Liver (tissue), 9 donors: ENCODE measurements around the gene SAMD4A. TPM values are rescaled to one million over a fixed set of nuclear protein-coding genes. Genes with fewer than 3 reads are reported as not detected.

Experiments used
- DNase-seq: peaks from one replicate; pipeline ENCODE4 v3.0.0-alpha.2; 2017; ENCODE audit warnings: low spot score
- H3K27ac ChIP-seq, 2 donors: one replicate each; pipeline ENCODE4 v1.7.0; 2013; ENCODE audit warnings: inconsistent platforms in 2 of 2, low read length in 2 of 2, control low read depth in 1 of 2, low read depth in 1 of 2, mild to moderate bottlenecking in 1 of 2
- H3K27me3 ChIP-seq, 4 donors: one replicate each; pipeline versions ENCODE4 v1.6.1 to v1.7.0; 2013; ENCODE audit warnings: low read length in 3 of 4, inconsistent platforms in 1 of 4, mild to moderate bottlenecking in 1 of 4, moderate library complexity in 1 of 4; ENCODE audit not compliant: control insufficient read depth in 4 of 4, insufficient read depth in 4 of 4
- H3K36me3 ChIP-seq, 4 donors: one replicate each; pipeline versions ENCODE4 v1.6.1 to v1.7.0; 2013; ENCODE audit warnings: low read length in 3 of 4, mild to moderate bottlenecking in 3 of 4, low read depth in 1 of 4, moderate library complexity in 1 of 4; ENCODE audit not compliant: control insufficient read depth in 4 of 4, insufficient read depth in 3 of 4
- H3K4me1 ChIP-seq, 4 donors: one replicate each; pipeline versions ENCODE4 v1.6.1 to v1.7.0; 2013; ENCODE audit warnings: low read length in 3 of 4, mild to moderate bottlenecking in 3 of 4, moderate library complexity in 1 of 4; ENCODE audit not compliant: control insufficient read depth in 4 of 4, insufficient read depth in 4 of 4
- H3K4me3 ChIP-seq, 3 donors: one replicate each; pipeline versions ENCODE4 v1.6.1 to v1.7.0; 2013; ENCODE audit warnings: low read length in 3 of 3, control low read depth in 1 of 3, low read depth in 1 of 3, mild to moderate bottlenecking in 1 of 3
- H3K9ac ChIP-seq, 2 donors: one replicate each; pipeline ENCODE4 v1.7.0; 2013; ENCODE audit warnings: low read length in 2 of 2, mild to moderate bottlenecking in 2 of 2, moderate library complexity in 2 of 2, control low read depth in 1 of 2, low read depth in 1 of 2
- H3K9me3 ChIP-seq, 4 donors: one replicate each; pipeline versions ENCODE4 v1.6.1 to v1.7.0; 2013; ENCODE audit warnings: low read length in 3 of 4; ENCODE audit not compliant: control insufficient read depth in 4 of 4
- ATF3 ChIP-seq: IDR thresholded peaks from 2 replicates; pipeline ENCODE4 v1.6.1; 2016; ENCODE audit warnings: antibody characterized with exemption
- CTCF ChIP-seq: fragments of 150-350 bp; IDR thresholded peaks from 2 replicates; pipeline ENCODE4 v1.5.1; 2017; ENCODE audit warnings: improper control_type of control experiment, low read depth, low read length; ENCODE audit not compliant: missing input control
- EGR1 ChIP-seq, 2 donors: IDR thresholded peaks; 2 replicates each; pipeline ENCODE4 v1.6.1; 2016 to 2018; ENCODE audit warnings: antibody characterized with exemption in 2 of 2, low read depth in 2 of 2
- FOXA1 ChIP-seq: IDR thresholded peaks from 2 replicates; pipeline ENCODE4 v1.6.1; 2016; ENCODE audit warnings: antibody characterized with exemption
- FOXA2 ChIP-seq: IDR thresholded peaks from 2 replicates; pipeline ENCODE4 v1.6.1; 2016; ENCODE audit warnings: antibody characterized with exemption
- GABPA ChIP-seq, 2 donors: IDR thresholded peaks in 1 of 2; conservative IDR thresholded peaks in 1 of 2; 2 replicates each; pipeline ENCODE4 v1.6.1; 2016; ENCODE audit warnings: antibody characterized with exemption in 2 of 2, mild to moderate bottlenecking in 1 of 2, moderate library complexity in 1 of 2
- HNF4A ChIP-seq, 2 donors: conservative IDR thresholded peaks; 2 replicates each; pipeline ENCODE4 v1.6.1; 2016; ENCODE audit warnings: antibody characterized with exemption in 2 of 2, mild to moderate bottlenecking in 2 of 2
- HNF4G ChIP-seq: IDR thresholded peaks from 2 replicates; pipeline ENCODE4 v1.6.1; 2016; ENCODE audit warnings: antibody characterized with exemption
- JUND ChIP-seq, 2 donors: IDR thresholded peaks; 2 replicates each; pipeline ENCODE4 v1.6.1; 2016; ENCODE audit warnings: antibody characterized with exemption in 2 of 2
- MAX ChIP-seq: IDR thresholded peaks from 2 replicates; pipeline ENCODE4 v1.6.1; 2016; ENCODE audit warnings: antibody characterized with exemption
- NR2F2 ChIP-seq: IDR thresholded peaks from 2 replicates; pipeline ENCODE4 v1.6.1; 2016; ENCODE audit warnings: antibody characterized with exemption
- RAD21 ChIP-seq, 2 donors: IDR thresholded peaks; 2 replicates each; pipeline ENCODE4 v1.6.1; 2016; ENCODE audit warnings: antibody characterized with exemption in 2 of 2, mild to moderate bottlenecking in 2 of 2
- REST ChIP-seq: IDR thresholded peaks from 2 replicates; pipeline ENCODE4 v1.6.1; 2016; ENCODE audit warnings: antibody characterized with exemption, mild to moderate bottlenecking
- RXRA ChIP-seq, 2 donors: IDR thresholded peaks; 2 replicates each; pipeline ENCODE4 v1.6.1; 2017 to 2018; ENCODE audit warnings: antibody characterized with exemption in 2 of 2, mild to moderate bottlenecking in 1 of 2
- SP1 ChIP-seq: IDR thresholded peaks from 2 replicates; pipeline ENCODE4 v1.6.1; 2018; ENCODE audit warnings: antibody characterized with exemption, mild to moderate bottlenecking
- TAF1 ChIP-seq: conservative IDR thresholded peaks from 2 replicates; pipeline ENCODE4 v1.6.1; 2016; ENCODE audit warnings: antibody characterized with exemption, mild to moderate bottlenecking
- YY1 ChIP-seq: IDR thresholded peaks from 2 replicates; pipeline ENCODE4 v1.6.1; 2016; ENCODE audit warnings: antibody characterized with exemption, mild to moderate bottlenecking
- ZBTB33 ChIP-seq: IDR thresholded peaks from 2 replicates; pipeline ENCODE4 v1.6.1; 2016; ENCODE audit warnings: antibody characterized with exemption
- WGBS: extraction: QIAGEN DNeasy Blood & Tissue Kit; methylation state at CpG from one replicate; pipeline ENCODE4 v1.1.7; 2013; 5-methylcytosine and 5-hydroxymethylcytosine counted together
- polyA plus RNA-seq, 2 donors: library from polyadenylated mRNA; stranded (reverse) in 1 of 2; unstranded in 1 of 2; fragments of 200-250 nt in 1 of 2; fragments of >200 nt in 1 of 2; fragmentation: Nextera tagmentation in 1 of 2; extraction: Ambion mirVana in 1 of 2; gene quantifications; one replicate each; pipeline versions ENCODE4 v1.2.1 to v1.2.3, GENCODE V29; 2013 to 2015
- total RNA-seq, 2 donors: library from RNA; depleted of rRNA; stranded (reverse); fragments of >200 nt; gene quantifications; one replicate each; pipeline ENCODE4 v1.2.3, GENCODE V29; 2014
- donor health status: healthy.
- donor health status: healthy.
- donor health status: healthy.
- donor health status: healthy.
- donor health status: healthy.

The SAMD4A gene
- total and polyA plus RNA-seq, 4 donors: 4.3 to 17.8 (median 8.1) TPM

GRCh38 chr14:54772451-54772881, 205.5 kb downstream of the SAMD4A start (continued):
- TF ChIP-seq ZBTB33 (no peak), SP1 (no peak), FOXA1 (no peak)

GRCh38 chr14:54773171-54774006, 206.5 kb downstream of the SAMD4A start:
- H3K9me3 ChIP-seq: no peaks in the 10 kb centered on the region
- peak; percentile 59 for TF ChIP-seq SP1
- TF ChIP-seq RAD21 (IDR thresholded peaks at IDR 0.05): peak; percentile 87 to 88
- no peak for TF ChIP-seq REST
- TF ChIP-seq FOXA2: no peak
- TF ChIP-seq YY1: peak; percentile 42
- TF ChIP-seq HNF4G: no peak
- peak; percentile 77 to 78 for TF ChIP-seq JUND (IDR thresholded peaks at IDR 0.05)
- no peak for TF ChIP-seq FOXA1
- TF ChIP-seq CTCF: peak; percentile 60
- no peak for TF ChIP-seq ZBTB33
- TF ChIP-seq MAX: peak; percentile 55
- no peak for TF ChIP-seq GABPA (IDR thresholded peaks at IDR 0.05 in 1 of 2, conservative IDR thresholded peaks at IDR 0.05 in 1 of 2)
- no peak for TF ChIP-seq TAF1
- TF ChIP-seq HNF4A (conservative IDR thresholded peaks at IDR 0.05): no peak
- peak; percentile 37 to 48 for TF ChIP-seq RXRA (IDR thresholded peaks at IDR 0.05)
- TF ChIP-seq NR2F2: peak; percentile 89
- peak in 1 of 2 donors; percentile 3 for TF ChIP-seq EGR1 (IDR thresholded peaks at IDR 0.05; ENCODE audit: low read depth in 2 of 2)
- TF ChIP-seq ATF3: no peak
- DNase-seq: no peak
- peak overlapping the region in 1 of 2 donors; percentile 46 for H3K9ac ChIP-seq
- H3K27ac ChIP-seq: peak overlapping the region; percentile 63 to 84
- no peak overlapping the region for H3K4me3 ChIP-seq
- peaks cover 0 to 18% (median 9%) of the 10 kb centered on the region in 4 donors for H3K36me3 ChIP-seq
- 43% methylated on average over 19 of the region's 19 CpGs for WGBS
- H3K27me3 ChIP-seq: no peaks in the 10 kb centered on the region
- peaks cover 9 to 56% (median 48%) of the 10 kb centered on the region in 4 donors for H3K4me1 ChIP-seq
